Epithelial cell of esophagus (primary cell): ENCODE measurements around the gene WDSUB1.

Experiments used
- DNase-seq: peaks from one replicate; pipeline ENCODE4 v3.0.0; 2010; ENCODE audit warnings: low read depth
- H3K4me3 ChIP-seq: 2 replicates; pipeline ENCODE4 v1.5.1; 2011; ENCODE audit warnings: mild to moderate bottlenecking, low read length, control low read depth
- TF ChIP-seq, protein P1 (sequence below): IDR thresholded peaks from 2 replicates; pipeline ENCODE4 v1.5.1; 2011; ENCODE audit warnings: low read depth, mild to moderate bottlenecking, low read length, control low read depth, inconsistent platforms; ENCODE audit not compliant: insufficient read depth; ENCODE audit errors: missing control alignments

WDSUB1 gene

DNA sequence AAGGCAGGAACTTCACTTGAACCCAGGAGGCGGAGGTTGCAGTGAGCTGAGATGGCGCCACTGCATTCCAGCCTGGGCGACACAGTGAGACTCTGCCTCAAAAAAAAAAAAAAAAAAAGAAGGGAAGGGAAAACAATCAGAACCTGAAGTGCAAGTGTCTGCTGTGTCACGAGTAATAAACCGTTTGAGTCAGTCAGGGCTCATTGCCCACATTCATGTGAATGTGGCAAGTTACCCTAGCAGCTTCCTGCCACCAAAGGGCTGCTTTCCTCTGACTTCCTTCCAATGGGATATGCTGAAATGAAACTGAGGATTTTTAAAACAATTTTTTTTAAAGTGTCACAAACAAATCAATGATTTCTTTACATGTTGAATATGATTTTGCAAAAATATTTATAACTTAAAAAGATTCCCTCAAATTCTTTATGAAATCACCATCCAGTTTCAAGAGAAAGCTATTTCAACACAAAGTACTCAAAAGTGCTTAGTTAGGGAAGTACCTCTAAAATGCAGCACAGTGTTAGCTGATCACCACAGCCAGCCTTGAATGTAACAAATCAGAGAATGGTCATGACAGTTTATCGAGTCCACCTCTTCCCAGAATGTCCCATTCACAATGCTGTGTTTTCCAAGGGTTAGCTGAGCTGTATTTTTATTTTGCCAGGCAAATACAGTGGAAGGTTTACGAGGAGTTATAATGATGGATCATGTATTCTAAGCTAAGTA lies 36.4 kb downstream of the WDSUB1 start:
- TF ChIP-seq, protein P1, sequence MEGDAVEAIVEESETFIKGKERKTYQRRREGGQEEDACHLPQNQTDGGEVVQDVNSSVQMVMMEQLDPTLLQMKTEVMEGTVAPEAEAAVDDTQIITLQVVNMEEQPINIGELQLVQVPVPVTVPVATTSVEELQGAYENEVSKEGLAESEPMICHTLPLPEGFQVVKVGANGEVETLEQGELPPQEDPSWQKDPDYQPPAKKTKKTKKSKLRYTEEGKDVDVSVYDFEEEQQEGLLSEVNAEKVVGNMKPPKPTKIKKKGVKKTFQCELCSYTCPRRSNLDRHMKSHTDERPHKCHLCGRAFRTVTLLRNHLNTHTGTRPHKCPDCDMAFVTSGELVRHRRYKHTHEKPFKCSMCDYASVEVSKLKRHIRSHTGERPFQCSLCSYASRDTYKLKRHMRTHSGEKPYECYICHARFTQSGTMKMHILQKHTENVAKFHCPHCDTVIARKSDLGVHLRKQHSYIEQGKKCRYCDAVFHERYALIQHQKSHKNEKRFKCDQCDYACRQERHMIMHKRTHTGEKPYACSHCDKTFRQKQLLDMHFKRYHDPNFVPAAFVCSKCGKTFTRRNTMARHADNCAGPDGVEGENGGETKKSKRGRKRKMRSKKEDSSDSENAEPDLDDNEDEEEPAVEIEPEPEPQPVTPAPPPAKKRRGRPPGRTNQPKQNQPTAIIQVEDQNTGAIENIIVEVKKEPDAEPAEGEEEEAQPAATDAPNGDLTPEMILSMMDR, result no peak
- no peak overlapping the region for H3K4me3 ChIP-seq
- peak; percentile 94 for DNase-seq

DNA sequence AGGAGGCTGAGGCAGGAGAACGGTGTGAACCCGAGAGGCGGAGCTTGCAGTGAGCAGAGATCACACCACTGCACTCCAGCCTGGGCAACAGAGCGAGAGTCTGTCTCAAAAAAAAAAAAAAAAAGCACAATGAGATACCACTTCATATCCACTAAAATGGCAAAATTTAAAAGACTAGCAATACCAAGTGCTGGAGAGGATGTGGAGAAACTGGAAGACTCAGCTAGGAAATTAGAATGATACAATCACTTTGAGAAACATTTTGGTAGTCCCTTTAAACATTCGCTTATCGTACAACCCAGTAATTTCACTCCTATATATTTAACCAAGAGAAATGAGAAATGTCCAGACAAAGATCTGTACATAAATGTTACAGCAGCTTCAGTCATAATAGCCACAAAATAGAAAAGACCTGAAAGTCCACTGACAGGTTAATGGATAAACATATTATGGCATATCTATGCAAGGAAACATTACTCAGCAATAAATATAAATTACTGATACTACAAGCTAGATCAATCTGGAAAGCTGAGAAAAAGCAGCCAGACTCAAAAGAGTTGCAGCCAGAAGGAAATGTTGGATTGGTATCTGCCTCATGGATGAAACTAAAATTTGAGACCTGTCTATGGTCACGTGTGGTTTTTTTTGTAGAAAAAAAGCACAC lies 40.0 kb downstream of the WDSUB1 start:
- no peak overlapping the region for H3K4me3 ChIP-seq
- TF ChIP-seq, protein P1, result no peak
- DNase-seq, result no peak

DNA sequence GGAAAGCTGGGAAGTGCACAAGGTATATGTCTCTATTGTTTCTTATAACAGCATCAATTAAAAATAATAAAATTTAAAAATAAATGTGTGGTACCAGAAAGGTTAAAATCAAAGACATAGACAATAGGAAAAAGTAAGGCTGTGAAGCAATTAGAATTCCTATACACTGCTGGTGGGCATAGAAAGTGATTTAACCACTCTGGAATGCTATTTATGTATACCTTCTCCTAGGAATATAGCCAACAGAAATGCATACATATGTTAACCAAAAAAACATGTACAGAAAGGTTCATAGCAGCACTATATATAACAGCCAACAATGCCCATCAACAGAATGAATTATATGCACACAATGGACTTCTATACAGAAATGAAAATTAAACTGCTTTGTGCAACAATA lies 43.0 kb downstream of the WDSUB1 start:
- H3K4me3 ChIP-seq, result no peak overlapping the region
- TF ChIP-seq, protein P1, result no peak
- DNase-seq, result peak; percentile 27

DNA sequence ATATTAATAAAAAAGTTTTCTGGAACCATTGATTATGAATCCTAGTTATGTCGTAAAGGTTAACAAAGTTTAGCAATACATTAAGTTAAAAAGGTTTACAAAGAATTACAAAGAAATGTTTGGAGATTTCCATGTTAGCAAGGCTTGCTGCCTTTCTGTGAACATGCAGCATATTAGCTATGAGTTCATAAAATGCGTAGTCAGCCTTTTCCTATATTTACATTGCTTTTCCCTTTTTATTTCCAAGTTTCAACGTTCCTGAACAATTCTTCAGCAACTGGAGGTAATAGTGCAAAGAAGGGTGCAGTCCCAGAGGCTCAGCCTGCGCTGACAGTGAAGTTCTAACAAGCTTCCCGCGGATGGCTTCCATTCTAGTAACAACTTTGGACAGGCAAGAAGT lies 51.6 kb downstream of the WDSUB1 start:
- TF ChIP-seq, protein P1, result no peak
- no peak overlapping the region for H3K4me3 ChIP-seq
- DNase-seq, result no peak

DNA sequence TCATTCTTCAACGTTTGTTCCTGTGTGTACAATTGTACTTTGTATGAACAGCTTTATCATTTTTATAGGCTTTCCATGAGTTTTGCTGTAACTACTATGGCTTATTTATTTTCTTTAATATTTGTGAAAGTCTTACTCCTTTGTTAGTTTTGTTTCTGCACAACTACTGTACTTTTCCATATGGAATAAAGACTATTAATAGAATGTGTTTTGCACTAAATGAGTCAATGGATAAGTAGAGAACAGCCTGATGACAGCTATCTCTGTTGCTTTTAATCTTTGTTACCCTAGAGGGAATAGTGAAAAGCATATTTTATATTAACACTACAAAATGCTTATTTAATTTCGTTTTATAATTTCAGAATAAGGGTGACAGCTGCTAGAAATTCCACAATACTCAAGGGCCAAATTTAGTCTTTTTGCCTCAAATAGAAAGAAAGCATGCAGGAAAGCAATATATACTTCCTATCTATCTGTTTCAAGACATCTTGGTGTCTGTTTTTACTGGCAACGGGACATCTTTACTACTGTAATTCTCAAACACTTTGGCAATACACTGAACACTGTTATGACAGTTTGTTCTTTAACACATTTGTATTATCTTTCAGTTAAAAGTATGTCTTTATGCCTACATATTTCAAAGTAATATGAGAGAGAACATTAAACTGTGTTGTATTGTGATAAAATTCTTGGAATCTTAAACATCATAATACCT lies 53.9 kb downstream of the WDSUB1 start:
- H3K4me3 ChIP-seq, result no peak overlapping the region
- TF ChIP-seq, protein P1, result no peak
- no peak for DNase-seq

DNA sequence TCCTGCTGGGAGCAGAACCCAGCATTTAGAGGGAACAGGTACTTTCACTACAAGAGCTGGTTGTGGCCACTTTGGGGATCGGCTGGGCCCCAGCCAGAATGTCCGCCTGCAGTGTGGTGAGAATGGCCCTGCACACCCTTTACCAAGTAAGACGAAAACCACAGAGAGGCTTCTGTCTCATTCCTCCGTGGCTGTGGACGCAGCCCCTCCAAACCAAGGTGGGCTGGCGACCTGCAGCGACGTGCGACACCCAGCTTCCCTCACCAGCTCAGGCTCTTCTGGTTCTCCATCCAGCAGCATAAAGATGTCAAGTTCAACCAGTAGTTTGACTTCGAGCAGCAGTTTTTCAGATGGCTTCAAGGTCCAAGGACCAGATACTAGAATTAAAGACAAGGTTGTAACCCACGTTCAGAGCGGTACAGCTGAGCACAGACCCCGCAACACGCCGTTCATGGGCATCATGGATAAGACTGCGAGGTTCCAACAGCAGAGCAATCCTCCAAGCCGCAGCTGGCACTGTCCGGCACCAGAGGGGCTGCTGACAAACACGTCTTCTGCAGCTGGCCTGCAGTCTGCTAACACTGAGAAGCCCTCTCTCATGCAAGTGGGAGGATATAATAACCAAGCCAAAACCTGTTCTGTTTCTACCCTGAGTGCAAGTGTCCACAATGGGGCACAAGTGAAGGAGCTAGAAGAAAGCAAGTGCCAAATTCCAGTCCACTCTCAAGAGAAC lies 56.2 kb downstream of the WDSUB1 start:
- no peak overlapping the region for H3K4me3 ChIP-seq
- TF ChIP-seq, protein P1, result no peak
- DNase-seq, result no peak
